HG03432 (cell line): ENCODE data around the gene RGS19.

Experiments used
- ATAC-seq: cut with Tn5 transposase; IDR thresholded peaks from one replicate; pipeline ENCODE4 v1.9.1; 2021; ENCODE audit warnings: mild to moderate bottlenecking, moderate library complexity; ENCODE audit not compliant: unreplicated experiment

Gene RGS19

DNA sequence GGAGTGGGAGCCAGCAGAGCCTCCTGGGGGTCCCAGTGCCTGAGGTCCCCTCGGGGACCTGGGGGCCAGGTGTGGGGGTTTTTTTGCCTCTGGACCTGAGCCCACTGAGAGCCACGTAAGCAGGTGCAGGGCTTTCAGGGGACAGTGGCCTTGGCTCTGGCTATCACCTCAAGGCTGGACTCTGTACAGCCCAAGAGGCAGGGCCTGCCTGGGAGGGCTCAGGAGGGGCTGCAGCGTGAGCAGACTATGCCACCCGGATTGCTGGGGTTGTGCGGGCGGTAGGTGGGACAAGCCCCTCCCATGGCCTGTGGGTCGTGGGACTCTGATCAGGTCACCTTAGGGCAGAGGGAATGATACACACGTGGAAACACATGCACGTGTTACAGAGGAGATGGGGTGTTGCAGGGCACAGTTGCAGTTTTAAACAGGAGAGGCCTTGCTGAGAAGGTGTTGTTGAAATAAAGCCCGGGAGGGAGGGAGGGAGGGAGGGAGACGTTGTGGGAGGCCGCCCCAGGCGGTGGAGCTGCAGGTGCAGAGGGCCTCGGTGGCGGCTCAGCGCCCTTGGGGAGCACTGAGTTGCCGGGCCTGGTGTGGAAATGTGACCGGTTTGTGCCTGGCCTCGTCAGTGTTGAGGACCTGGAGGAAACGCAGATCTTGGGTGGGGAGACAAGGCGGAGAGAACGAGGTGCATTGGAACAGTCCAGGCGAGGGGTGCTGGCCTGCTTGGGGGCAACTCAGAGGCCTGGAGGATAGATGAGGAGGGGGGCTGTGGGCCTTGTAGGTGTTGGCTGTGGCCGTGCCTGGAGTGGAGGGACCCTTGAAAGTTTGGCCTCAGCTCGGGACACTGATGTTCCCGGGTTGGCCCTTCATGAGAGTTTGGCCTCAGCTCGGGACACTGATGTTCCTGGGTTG lies 14.0 kb downstream of the RGS19 start:
- ATAC-seq: no peak

DNA sequence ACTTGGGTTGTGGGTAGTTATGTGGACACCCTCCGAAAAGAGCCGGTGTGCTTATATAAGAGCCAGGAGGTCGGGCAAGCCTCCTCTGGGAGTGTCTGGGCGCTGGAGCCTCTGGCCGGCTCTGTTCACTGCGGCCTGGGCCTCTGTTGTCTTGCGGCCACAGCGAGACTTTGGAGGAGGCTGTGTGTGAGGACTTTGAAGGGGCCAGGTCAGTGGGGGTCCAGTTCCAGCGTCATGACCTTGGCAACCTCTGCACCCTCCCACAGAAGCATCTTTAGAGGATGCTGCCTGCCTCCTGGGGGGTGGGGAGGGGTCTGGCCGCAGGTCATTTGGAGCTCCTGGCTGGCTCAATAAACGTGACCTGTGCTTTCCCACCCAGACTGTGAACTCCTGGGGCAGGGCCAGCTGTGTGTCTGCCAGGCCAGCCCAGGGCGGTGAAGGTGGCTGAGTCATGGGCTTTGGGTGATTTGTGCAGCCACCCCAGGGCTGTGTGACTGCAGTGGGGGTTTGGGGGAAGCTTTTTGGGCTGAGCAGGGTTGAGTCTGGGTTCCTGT lies 15.1 kb downstream of the RGS19 start:
- no peak for ATAC-seq

DNA sequence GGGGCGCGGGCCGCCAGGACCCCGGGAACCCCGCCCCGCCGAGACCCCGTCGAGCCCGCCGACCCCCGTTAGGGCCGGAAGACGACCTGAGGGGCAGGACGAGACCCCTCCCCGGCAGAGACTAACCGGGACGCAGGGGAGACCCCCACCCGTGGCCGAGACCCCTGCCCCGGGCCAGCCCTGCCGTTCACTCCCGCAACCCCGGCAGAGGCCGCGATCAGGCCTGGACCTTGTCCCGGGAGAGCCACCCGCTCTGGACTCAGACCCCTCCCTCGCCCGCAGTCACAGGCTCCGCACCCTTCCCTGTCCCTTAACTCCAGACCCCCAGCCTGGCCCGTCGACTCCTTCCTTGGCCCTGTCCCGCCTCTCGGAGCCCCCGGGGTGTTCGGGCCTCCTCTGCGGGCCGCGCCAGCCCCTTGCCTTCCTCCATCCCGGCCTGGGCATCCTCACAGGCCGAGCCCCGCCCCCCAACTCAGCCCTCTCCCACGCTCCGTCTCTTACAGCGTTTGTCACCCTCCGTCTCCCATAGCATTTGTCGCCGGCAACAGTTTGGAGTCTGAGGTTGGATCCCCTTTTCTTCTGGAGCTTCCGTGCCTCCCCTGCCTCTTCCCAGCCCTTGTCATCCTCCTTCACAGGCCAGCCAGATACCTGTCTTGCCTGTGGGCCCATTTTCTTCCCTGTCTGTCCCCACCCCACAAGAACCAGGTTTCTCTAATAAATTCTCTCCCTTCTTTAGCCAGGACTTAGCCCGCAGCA lies 15.8 kb downstream of the RGS19 start:
- no peak for ATAC-seq

DNA sequence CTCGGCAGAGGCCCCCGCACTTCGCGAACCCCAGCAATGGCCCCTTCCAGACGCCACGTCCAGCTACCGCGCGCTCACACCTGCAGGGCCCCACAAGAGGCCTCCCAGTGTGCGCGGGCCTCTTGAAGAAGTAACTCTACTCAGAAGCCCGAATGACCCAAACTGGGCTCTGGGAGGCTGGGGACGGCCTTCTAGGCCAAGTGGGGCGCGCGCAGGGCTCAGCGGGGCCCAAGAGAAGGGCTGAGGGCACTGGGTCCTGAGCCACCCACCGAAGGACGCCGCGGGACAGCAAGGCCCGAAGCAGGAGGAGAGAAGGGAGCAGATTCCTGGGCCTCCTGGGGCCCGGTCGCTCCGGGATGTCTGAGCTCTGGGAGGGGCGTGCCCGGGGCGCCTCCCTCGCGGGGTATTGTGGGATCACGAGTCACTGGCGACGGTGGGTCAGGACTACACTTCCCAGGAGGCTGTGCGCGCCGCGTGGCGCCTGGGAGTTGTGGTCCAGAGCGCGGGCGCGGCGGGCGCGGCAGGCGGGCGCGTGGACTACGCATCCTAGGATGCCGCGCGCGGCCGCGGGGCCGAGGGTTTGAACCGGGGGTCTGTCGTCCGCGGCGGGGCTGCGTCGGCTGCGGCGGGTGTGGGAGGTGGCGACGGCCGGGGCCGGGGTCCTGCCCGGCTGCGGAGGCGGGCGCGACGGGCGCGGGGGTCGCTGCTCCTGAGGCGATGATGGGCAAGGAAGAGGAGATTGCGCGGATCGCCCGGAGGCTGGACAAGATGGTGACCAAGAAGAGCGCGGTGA lies 16.5 kb downstream of the RGS19 start, which contains the start of gene TCEA2:
TCEA2 (plus strand) TSS at position 603 of the 793 bp plus-strand sequence; CDS start at position 718, 115 bp downstream.
- ATAC-seq: peak; percentile 79

DNA sequence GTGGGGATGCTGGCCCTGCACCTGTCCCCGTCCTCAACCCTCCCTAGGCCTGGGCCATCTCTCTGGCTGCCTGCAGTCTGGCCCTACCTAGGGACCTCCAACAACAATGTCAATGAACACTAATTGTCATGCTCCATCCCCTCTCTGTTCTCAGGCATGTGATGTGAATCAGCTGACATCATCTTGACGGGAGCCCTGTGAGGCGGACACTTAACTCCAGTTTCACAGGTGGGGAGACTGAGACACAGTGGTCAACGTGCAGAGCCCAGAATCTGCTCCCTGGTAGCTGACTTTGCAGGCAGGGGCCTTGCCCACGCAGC lies 17.1 kb downstream of the RGS19 start:
- no peak for ATAC-seq

DNA sequence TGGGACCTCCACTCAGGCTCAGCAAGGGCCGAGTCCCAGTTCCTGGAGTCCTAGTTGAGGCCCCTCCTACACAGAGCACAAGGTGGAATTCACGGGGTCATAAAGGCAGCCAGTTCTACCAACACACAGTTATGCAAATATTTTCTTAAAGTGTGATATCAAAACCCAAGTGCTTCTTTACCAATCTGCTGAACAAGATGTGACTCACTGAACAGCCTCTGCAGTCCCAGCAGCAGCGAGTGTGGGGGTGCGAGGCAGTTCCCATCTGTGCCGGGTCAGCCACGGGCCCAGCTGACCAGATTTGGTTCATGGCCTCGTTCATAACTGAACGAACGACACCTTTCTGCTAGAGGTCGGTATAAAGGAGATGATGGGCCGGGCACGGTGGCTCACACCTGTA lies 20.8 kb downstream of the RGS19 start:
- ATAC-seq: no peak

DNA sequence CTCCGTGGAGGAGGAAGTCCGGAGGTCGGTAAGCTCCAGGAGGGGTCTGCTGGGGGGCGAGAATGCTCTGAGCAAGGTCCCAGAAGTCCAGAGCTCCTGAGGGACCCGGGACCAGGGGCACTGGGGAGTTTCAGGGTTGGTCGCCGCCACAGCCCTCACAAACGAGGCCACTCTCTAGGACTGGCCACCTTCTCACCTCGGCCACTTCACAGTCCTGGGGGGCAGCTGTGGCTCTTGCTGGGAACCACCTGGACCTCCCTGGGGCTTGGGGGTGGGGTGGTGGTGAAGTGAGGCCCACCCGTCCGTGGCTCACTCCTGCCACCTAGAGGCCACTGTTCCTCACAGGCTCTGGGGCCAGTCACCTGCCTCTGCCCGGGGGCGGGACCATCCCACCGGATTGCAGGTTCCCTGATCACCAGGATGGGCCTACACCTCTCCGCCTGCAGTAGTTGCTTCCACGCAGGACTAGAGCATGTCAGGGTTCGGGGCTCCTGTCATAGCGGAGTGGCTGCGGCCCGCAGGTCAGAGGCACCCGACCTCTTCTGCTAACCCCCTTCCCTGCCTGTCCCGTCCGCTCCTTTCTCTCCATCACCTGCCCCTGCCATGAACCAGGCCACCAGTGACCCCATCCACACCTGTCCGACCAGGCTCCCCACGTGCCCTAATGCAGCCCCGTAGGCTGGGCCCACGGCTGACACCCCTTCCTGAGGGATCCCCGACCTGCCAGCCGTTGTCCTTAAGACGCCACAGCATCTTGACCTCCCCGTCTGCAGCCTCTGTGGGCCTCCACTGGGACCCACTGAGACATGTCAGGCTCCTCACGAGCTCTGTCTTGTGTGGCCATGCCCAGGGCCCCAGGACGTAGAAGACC lies 21.5 kb downstream of the RGS19 start:
- ATAC-seq: peak; percentile 57

DNA sequence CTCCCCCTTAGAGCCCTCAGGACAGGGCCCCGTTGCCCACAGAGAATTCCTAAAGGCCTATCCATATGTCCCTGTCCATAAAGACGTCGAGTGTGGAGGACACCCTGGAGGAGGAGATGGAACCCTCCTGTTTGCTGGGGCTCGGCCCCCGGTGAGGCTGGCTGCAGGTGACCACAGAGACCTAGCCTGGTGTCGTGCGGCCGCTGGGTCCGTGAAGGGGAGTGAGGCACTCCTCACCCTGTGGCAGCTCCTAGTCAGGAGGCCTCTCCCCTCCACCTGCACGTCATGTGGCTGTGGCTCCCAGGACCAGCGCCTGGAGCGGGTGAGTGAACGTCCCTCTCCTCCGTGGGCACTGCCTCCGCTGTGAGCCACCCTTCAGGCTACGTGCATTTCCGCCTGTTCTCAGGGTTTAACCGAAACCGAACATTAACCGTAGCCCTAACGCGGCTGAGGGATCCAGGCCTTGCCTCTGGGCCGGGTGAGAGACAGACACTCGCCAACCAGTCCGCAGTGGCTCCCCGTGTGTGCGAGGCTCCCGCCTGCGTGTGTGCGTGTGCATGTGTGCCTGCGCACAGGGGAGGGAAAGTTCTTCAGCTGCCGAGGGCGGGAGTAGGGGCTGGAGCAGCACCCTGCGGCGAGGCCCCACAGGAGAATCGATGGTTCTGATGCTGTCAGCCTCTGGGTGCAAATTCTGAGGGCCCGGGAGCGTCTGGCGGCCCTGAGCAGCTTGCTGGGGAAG lies 22.3 kb downstream of the RGS19 start:
- peak; percentile 21 for ATAC-seq

DNA sequence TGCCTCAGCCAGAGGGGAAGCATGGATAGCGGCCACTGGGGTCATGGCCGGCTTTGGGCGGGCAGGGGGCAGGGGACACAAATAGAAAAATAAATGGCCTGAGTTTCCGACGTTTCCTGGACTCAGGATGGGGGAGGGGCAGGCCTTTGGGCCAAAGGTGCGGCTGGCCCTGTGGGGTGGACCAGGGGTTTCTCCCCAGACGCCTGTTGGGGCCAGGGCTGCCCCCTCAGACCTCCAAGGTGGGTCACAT lies 22.8 kb downstream of the RGS19 start:
- ATAC-seq: no peak

DNA sequence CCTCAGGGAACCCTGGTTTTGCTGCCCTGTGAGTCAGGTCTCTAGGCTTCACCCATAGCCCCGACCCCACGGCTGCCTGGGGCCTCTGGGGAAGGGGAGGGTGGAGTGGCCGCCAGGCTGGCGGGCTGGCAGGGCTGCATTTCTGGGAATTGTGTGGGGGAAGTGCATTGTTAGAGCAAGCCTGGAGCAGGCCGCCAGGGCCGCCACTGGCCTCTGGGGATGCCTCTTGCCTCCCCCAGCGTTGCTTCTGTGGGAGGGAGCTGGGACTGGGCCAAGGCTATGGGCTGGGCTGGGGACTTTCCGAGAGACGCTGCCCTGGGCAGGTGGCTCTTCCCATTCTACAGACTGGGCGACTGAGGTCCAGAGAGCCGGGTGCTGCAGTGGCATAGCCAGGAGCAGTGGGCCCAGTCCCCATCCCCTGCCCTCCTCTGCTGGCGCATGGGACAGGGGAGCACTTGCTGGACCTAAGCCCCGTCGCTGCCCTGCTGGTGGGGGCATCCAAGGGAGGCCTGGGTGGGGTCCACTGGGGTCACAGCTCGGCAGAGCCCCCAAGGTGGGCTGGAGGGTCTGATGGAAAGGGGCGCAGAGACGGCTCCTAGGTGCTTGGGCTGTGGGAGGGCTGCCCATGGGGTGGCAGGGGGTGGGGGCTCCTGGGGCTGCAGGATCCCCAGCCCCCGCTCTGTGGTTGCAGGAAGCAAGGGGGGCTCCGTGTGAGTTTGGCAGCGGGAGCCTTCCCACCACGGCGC lies 23.3 kb downstream of the RGS19 start:
- no peak for ATAC-seq

DNA sequence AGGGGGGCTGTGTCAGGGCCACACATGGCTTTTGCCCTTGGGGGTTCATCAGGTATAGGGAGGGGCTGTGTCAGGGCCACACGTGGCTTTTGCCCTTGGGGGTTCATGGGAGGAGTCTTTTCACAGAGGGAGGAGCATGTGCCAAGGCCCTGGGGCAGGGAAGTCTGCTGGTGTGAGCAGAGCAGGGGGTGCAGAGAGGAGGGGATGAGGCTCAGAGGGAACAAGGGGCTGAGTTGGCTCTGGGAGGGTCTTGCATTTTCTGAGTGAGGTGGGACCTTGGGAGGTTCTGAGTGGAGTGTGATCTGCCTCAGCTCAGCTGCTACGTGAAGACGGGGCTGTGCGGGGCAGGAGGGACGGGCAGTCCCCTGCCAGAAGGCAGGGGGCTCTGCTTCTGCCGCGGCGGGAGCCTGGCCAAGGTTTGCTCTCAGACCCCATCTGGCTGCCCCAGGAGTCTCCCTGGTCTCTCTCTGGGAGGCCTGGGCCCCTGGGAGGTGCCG lies 23.9 kb downstream of the RGS19 start:
- no peak for ATAC-seq

DNA sequence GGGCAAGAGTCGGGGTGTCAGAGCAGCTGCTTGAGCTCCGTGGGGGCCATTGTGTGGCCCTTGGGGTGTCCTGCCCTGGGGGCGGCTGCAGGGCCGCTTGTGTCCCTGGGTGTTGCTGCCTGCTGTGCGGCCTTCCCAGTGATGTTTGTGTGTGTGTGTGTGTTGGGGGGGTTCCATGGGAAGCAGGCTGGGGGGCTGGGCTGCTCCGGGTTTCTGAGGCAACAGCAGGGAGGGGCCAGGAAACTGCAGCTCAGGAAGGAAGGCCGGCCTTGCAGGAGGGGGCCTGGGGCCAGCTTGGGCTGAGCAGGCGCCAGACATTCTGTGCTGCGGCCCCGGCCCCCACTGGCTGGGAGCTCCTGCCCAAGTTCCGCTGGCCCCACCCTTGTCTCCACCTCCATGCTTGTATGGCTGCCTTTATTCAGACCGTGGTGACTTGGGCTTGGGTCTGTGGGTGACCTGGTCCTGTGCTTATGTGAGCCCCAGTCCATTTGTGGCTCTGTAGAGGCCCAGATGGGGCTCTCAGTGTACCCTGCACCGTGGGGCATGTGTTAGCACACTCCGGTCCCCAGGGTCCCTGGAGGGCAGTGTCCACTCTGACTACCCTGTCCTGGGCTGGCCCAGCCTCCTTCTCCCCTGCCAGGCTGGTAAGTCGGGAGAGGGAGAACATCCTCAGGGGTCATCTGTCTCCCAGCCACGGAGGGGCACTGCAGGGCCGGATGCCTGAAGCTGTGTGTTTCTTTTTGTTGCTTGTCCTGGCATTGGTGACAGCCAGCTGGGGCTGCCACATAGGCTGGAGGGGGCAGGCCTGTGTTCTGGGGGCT lies 25.3 kb downstream of the RGS19 start:
- ATAC-seq: no peak

DNA sequence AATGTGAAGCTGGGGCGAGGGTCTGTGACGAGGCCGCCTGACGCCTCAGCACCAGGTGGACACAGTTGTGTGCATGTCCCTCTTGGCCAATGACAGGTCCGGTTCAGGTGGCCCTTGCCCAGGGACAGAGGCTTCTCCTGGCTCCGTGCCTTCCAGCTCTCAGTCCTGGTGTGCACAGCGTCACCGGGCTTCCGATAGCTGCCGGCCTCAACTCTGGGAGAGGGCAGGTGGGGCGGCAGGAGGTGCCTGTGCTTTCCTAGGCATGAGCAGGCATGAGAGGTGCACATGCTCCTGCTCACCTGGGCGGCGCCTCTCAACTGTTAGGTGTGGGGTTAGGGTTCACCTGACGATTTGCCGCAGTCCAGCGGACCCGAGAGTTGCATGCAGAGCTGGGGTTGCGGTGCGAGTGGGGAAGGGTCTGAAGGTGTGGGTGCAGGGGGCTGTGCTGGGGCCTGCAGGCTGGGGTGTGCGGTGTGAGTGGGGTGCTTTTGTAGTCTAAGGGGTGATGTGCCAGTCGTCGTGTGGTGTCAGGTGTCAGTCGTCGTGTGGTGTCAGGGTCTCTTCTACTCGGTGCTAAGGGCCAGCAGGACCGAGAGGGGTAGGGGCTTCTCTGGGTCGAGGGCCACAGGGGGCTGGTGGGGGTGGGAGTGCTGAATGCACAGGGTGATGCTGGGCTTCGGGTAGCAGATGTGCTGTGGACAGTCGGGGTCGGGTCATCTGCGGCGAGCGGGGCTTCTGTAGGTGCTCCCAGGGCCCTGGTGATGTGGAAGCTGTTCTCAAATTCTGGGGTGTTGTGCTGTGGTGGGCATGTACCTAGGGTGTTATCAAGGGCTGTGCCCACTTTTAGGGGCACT lies 26.1 kb downstream of the RGS19 start:
- ATAC-seq: no peak

DNA sequence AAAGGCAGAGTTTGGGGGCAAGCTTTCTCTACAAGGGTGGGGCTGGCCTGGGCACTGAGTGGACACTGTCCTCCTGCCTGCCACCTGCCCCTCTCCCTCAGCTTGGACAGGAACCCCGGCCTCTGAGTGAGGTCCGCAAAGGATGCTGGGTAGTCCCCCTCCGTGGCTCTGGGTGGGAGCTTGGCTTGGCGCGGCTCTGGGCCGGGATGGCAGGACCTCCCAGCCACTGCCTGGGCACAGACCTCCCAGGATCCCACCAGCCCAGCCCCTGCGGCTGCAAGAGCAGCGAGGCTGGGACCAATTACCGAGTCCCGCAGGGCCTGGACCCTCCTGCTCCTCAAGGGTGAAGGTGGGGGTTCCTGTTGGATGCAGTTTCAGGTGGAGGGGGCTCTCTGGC lies 27.0 kb downstream of the RGS19 start:
- ATAC-seq: no peak

DNA sequence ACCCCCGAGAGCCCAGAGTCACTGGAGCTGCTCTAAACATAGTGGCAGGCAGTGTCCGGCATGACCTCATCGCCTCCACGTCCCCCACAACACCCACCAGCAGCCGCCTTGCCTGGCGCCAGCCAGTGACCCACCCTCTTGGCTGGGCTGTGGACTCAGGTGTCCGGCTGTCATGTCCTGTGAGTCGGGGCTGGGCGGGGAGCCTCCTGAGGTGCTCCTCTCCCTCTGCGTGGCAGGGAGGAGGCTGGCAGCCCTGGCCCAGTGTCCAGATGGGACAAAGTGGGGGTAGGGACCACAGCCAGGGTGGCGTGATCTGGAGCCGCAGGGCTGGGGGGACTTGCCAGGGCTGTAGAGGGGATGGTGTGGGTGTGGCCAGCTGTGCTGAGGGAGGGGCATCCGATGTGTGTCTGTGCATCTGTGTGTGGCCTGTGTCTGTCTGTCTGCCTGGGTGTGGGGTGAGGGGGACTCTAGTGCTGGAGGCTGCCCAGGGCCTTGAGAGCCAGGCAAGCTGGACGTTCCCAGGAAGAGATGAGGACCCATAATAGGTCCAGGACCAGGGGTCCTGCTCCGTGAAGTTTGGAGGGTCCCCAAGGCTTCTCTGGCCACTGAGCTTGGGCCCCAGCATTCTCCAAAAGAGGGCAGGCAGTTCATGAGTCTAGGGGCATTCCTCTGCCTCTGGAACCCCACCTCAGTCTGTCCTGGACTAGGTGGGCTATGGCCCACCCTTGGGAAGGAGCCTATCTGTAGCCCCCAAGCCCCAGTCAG lies 27.6 kb downstream of the RGS19 start:
- ATAC-seq: no peak

DNA sequence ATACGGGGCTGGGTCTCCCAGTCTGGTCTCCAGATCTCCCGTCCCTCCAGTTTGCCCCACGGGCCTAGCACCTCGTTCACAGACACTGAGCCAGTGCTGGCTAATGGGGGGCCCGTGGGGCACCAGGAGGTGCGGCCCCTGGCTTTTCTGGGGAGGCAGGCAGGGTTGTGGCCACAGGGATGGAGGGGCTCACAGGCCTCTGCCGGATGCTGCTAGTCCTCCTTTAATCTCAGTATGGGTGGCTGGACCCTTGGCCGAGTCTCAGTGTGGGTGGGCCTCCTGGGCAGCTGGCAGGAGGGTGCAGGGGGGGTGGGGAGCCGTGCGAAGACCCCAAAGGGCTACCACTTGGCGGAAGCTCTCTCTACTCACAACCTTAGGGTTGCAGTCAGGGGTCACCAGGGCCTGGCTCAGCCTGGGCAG lies 28.3 kb downstream of the RGS19 start:
- no peak for ATAC-seq
